ENCODE measurements around the gene USP13. TPM values are rescaled to one million over a fixed set of nuclear protein-coding genes. Genes with fewer than 3 reads are reported as not detected.
"Not testable (repeated sequence)": the region's sequence is repeated elsewhere in the genome, so short reads cannot be mapped to it uniquely, and the experiment has no call there.

The USP13 gene
- total RNA-seq, 1 donor from 2014 or later: 9.1 TPM

- no peak for DNase-seq (ENCODE audit: low spot score)
These were observed 81.8 kb downstream of the USP13 start for GRCh38 chr3:179734497-179735281.

GRCh38 chr3:179735321-179735720 is 82.5 kb downstream of the USP13 start:
- DNase-seq (ENCODE audit: low spot score): no peak

DNA sequence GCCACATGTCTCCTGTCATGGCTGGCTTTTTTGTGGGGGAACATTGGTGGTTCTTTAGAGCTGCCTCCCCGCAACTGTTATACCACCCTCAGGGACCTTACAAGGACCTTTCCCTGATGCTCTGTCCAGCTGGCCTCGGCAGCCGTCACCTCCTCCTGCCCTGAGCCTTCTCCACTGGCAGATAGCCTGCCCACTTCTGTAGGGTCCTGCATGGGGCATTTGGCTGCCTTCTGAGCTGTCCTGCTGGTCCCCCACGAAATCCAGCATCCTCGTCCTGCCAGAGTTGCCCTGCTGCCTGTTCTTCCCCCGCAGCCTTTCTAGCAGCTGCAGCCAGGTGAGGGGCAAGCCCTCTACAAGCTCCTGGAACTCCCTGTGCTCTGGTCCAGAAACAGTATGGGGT is 86.2 kb downstream of the USP13 start:
- no peak for DNase-seq (ENCODE audit: low spot score)

- no peak for DNase-seq (ENCODE audit: low spot score)
These were observed 87.2 kb downstream of the USP13 start for GRCh38 chr3:179739816-179740594.

DNA sequence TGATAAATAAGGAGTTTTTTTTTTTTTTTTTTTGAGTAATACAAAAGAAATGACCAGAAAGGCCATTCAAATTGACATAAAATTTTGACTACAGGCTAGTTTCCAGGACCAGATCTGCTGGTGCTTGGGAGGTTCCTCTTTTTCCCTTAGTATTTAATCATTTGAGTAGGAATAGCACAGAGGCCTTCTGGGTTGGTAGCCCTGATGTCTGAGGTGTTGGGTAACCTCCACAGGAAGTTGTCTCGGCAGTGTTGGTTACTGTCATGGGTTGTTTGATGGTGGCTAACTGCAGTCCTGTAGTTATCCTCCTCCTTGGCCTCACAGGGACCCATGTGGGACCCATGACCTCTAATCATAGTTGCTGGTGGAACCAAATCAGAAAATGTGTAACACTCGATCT is 91.1 kb downstream of the USP13 start:
- DNase-seq (ENCODE audit: low spot score): no peak

DNA sequence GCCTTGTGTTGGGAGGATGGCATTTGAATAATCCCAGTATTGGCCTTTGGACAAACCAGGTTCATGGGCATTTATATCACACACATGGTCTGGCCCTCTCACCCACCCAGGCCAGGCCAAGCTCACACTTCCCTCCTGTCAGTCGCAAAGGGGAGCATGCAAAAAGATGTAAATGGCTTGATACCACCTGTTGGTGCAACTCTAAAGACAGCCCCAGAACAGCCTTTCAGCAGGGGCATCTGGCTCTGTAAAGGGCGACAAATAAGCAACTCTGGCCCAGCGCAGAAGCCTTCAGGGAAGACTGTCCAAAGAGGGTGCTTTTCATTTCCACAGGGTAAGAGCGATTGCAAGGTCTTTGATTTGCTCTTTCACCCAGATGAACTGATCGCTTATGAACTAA is 91.8 kb downstream of the USP13 start:
- no peak for DNase-seq (ENCODE audit: low spot score)

DNA sequence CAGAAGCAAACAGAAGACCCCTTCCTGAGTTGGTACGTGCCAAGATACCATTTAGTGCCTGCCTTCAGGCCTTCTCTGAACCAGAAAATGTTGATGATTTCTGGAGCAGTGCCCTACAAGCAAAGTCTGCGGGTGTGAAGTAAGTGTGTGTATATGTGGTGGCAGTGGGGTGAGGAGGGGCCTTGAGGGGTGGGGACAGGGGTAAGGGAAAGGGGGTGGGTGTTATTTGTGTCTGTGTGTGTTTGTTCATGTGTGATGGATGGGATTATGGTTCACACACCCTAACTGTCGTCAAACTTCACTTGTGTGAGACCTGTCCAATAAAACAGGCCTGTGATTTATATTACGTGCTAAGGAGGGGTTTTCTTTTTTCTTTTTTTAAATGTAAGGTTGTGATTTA is 92.2 kb downstream of the USP13 start:
- DNase-seq (ENCODE audit: low spot score): no peak

DNA sequence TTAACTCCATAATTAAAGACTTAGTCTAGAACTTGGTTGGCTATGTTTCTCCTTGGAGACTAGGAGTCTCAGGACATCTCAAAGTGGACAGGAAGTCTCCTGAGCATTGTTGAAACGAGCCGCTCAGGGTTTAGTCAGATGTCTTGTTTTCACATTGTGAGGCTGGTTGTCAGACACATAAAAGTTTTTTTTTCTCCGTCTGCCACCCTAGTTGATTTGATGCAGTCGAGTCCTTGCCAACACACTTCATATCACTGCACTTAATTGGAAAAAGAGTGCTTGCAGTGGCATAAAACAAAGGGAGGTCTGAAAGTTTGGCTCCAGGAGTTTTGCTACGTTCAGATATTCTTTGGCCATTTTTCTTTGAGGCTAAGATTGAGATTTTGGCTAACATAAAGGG is 92.9 kb downstream of the USP13 start:
- no peak for DNase-seq (ENCODE audit: low spot score)

DNA sequence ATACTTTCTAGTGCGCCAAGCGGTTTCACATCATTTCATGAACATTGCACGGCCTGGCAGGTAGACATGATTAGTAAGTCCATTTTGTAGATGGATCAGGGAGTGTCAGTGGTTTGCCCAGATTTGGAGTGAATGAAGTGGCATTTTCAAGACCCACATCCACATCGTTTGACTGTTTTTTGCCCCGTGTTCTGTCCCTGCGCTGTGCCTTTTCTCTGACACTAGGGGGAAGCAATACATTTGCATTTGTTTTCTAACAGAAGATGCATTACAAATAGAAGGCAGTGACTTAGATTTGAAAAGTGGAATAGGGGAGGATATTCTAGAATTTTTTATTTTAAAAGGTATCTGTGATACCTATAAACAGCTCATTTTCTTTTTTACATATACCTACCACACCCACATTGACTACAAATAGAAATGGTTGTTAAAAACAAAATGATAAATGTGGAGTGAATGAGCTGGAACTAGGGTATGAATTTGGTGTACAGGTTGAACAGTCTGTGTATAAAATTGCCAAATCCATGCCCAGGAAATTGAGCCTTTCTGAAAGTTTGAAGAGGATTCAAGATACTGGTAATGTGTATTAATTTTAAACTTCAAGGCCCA is 98.0 kb downstream of the USP13 start:
- DNase-seq (ENCODE audit: low spot score): no peak

DNA sequence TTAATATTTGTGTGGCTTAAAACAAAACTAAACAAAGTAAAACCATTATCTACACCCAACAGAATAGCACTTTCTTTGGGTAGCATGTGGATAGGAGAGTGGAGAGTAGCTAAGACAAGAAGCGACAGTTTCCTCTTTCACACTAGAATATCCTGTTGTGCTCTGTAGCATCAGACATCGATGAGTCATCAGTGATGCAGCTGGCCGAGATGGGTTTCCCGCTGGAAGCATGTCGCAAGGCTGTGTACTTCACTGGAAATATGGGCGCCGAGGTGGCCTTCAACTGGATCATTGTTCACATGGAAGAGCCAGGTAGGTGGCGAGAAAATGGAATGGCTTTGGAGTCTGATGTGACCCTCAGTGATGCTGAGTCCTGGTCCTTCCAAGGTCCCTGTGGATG is 108.1 kb downstream of the USP13 start:
- DNase-seq (ENCODE audit: low spot score): no peak

GRCh38 chr3:179765396-179765795 is 112.6 kb downstream of the USP13 start:
- DNase-seq (ENCODE audit: low spot score): no peak

GRCh38 chr3:179766416-179767133 is 113.7 kb downstream of the USP13 start:
- DNase-seq (ENCODE audit: low spot score): no peak

- DNase-seq (ENCODE audit: low spot score): no peak
These were observed 115.2 kb downstream of the USP13 start for GRCh38 chr3:179768080-179768479.

- no peak for DNase-seq (ENCODE audit: low spot score)
These were observed 116.8 kb downstream of the USP13 start for GRCh38 chr3:179769411-179770247.

- no peak for DNase-seq (ENCODE audit: low spot score)
These were observed 119.0 kb downstream of the USP13 start for GRCh38 chr3:179771797-179772196.

DNA sequence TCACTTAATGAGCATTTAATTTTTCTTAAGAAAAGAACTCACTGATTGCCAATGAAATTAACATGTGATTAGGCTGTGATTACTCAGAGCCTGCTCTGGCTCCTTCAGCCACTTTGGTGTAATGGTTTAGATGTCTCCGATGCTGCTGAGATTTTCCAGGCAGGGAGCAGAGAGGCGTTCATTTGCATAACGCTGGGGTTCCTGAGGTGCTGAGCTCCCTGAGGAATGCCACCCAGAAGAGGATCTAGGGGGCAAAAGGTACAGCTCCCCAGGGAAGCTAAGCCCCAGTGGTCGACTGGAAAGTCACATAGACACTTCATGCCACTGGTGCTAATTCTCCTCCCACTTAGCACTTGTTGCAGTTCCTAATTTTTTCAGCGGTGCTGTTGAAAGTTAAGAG is 119.5 kb downstream of the USP13 start:
- DNase-seq (ENCODE audit: low spot score): no peak

DNA sequence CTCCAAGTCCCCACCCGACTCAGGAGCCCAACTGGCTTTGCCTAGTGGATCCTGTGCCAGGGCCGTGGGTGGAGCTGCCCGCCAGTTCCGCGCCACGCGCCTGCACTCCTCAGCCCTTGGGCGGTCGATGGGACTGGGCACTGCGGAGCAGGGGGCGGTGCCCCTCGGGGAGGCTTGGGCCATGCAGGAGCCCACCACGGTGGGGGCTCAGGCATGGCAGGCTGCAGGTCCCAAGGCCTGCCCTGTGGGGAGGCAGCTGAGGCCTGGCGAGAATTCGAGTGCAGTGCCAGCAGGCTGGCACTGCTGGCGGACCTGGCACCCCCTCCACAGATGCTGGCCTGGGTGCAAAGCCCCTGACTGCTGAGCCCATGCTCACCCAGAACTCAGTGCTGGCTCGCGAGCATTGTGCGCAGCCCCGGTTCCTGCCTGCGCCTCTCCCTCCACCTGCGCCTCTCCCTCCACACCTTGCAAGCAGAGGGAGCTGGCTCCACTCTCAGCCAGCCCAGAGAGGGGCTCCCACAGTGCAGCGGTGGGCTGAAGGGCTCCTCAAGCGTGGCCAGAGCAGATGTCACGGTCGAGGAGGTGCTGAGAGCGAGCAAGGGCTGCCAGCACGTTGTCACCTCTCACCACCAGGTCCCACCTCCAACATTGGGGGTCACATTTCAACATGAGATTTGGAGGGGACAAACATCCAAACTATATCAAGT is 122.7 kb downstream of the USP13 start:
- DNase-seq (ENCODE audit: low spot score): no peak

- DNase-seq (ENCODE audit: low spot score): not testable (repeated sequence)
These were observed 130.0 kb downstream of the USP13 start for GRCh38 chr3:179782841-179783240.

GRCh38 chr3:179788996-179789395 is 136.2 kb downstream of the USP13 start:
- no peak for DNase-seq (ENCODE audit: low spot score)

DNA sequence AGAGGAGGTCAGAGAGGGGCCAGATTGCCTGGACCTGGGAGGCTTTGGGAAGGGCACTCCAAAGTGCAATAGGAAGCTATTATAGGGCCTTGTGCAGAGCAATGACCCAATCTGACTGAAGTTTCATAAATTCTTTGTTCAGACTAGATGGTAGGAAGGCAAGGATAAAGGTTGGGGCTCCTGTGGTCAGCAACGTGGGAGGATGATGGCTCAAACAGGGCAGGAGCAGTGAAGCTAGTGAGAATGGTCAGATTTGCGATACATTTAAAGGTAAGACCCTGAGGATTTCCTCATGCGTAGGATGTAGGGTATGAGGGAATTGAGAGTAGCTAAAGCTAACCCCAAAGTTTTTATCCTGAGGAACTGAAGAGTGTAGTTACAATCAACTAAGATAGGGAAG is 139.0 kb downstream of the USP13 start:
- DNase-seq (ENCODE audit: low spot score): no peak

DNA sequence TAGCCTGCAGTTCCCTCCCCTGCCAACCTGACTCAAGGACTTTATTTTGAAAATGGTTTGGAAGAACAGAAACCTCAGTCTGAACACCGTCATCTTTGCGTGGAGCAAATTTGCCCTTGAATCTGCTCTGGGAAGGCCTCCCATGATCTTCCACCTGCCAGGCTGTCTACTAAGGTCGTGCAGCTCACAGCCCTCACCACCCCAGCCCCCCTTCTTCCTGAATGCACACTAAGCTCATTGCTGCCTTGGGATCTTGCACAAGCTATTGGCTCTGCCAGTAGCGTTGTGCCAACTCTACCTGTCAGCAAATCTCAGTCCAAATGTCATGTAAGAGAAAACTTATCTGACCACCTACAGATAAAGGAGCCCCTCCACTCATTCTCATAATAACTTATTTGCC is 141.5 kb downstream of the USP13 start:
- DNase-seq (ENCODE audit: low spot score): no peak

All from ureter (tissue), 1 donor.